Panc1 (cell line): Measurements from ENCODE around the gene SRRM4. TPM values are rescaled to one million over a fixed set of nuclear protein-coding genes. Genes with fewer than 3 reads are reported as not detected.

Experiments
- ATAC-seq: fragments of 200-7000 bp; cut with Tn5 transposase; 2 replicates; pipeline ENCODE4 v1.9.1; 2020; ENCODE audit warnings: mild to moderate bottlenecking, moderate library complexity
- BruUV-seq: library from RNA; stranded (reverse); fragments of 400-500 nt; replicated peaks from 2 replicates; lab custom pipeline; 2021; lab: Mats Ljungman, UMichigan
- CTCF ChIA-PET: fragments of 300-600 bp; sonication (Branson Sonifier 250); formaldehyde crosslinking; loops from one replicate; lab custom pipeline; 2022; ENCODE audit warnings: antibody characterized with exemption; lab: Charles Lee
- POLR2A ChIA-PET: fragments of 300-600 bp; sonication (Branson Sonifier 250); formaldehyde crosslinking; loops from one replicate; lab custom pipeline; 2022; ENCODE audit warnings: antibody characterized with exemption; lab: Charles Lee
- DNase-seq: peaks from one replicate; pipeline ENCODE4 v3.0.0-alpha.2; 2010; ENCODE audit warnings: low read depth, low spot score
- H3K27ac ChIP-seq: 2 replicates; pipeline ENCODE4 v1.5.1; 2011; ENCODE audit warnings: mild to moderate bottlenecking, low read length, inconsistent platforms
- H3K27me3 ChIP-seq: fragments of 200-500 bp; sonication (Bioruptor generic); 2 replicates; pipeline ENCODE4 v1.6.0; 2014; ENCODE audit warnings: low read length, inconsistent platforms; ENCODE audit not compliant: control insufficient read depth, insufficient read depth
- H3K36me3 ChIP-seq: fragments of 200-500 bp; sonication (Bioruptor generic); 2 replicates; pipeline ENCODE4 v1.5.1; 2014; ENCODE audit warnings: inconsistent platforms, mild to moderate bottlenecking, low read length, moderate library complexity; ENCODE audit not compliant: control insufficient read depth, insufficient read depth
- H3K4me1 ChIP-seq: 2 replicates; pipeline ENCODE4 v1.5.1; 2011; ENCODE audit warnings: inconsistent platforms, mild to moderate bottlenecking, low read length, moderate library complexity; ENCODE audit not compliant: control insufficient read depth, insufficient read depth
- H3K4me3 ChIP-seq, 2 experiments: 2 replicates each; pipeline ENCODE4 v1.5.1; 2011 to 2012; ENCODE audit warnings: low read depth in 2 of 2, low read length in 2 of 2, mild to moderate bottlenecking in 2 of 2, inconsistent platforms in 1 of 2, moderate library complexity in 1 of 2
- H3K9me3 ChIP-seq: fragments of 200-500 bp; sonication (Bioruptor generic); 2 replicates; pipeline ENCODE4 v1.5.1; 2014; ENCODE audit warnings: low read depth, mild to moderate bottlenecking, inconsistent platforms, low read length, moderate library complexity; ENCODE audit not compliant: control insufficient read depth, insufficient read depth
- CTCF ChIP-seq: fragments of 450-650 bp; IDR thresholded peaks from 2 replicates; pipeline ENCODE4 v1.5.1; 2017; ENCODE audit warnings: mild to moderate bottlenecking
- POLR2AphosphoS5 ChIP-seq: IDR thresholded peaks from 2 replicates; pipeline ENCODE4 v1.6.1; 2012; ENCODE audit warnings: mild to moderate bottlenecking, low read depth, low read length, moderate library complexity
- REST ChIP-seq, 2 experiments: IDR thresholded peaks; 2 replicates each; pipeline ENCODE4 v1.6.1; 2011 to 2012; ENCODE audit warnings: low read depth in 2 of 2, control low read depth in 1 of 2, low read length in 1 of 2, mild to moderate bottlenecking in 1 of 2, moderate library complexity in 1 of 2; ENCODE audit not compliant: insufficient read depth in 1 of 2
- SIN3A ChIP-seq: IDR thresholded peaks from 2 replicates; pipeline ENCODE4 v1.6.1; 2012; ENCODE audit warnings: low read depth, mild to moderate bottlenecking, low read length, moderate library complexity, borderline replicate concordance; ENCODE audit not compliant: insufficient read depth
- TCF7L2 ChIP-seq: IDR thresholded peaks from 2 replicates; pipeline ENCODE4 v1.6.1; 2011; ENCODE audit warnings: mild to moderate bottlenecking, low read depth, low read length, inconsistent platforms
- in situ Hi-C: cut with HindIII; loops from 2 replicates; pipeline ENCODE4 v1.10.0; 2016; ENCODE audit warnings: low sequenced_read_pairs, low pct_unique_long_range_greater_than_20kb
- intact Hi-C: fragments of 100-400 bp; cut with micrococcal nuclease; formaldehyde crosslinking; loops from one replicate; pipeline ENCODE4 v1.10.0; 2022; ENCODE audit not compliant: unreplicated experiment
- total RNA-seq: library from RNA; stranded (reverse); gene quantifications from one replicate; pipeline ENCODE4 v1.2.1, GENCODE V29; 2021; ENCODE audit not compliant: unreplicated experiment

Gene SRRM4
- total RNA-seq, 1 experiment from 2014 or later = not detected

- Histone ChIP-seq H3K27ac (0 out of 2 replicates have a peak within 1 kb of the TSS, but pooled peaks have one; percentile 32), H3K4me3 (peak within 1 kb of the TSS; percentile 40 to 72), H3K9me3 (no peaks in the 10 kb centered on the region), H3K36me3 (no peaks in the 10 kb centered on the region), H3K4me1 (peaks cover 16% of the 10 kb centered on the region), H3K27me3 (no peaks in the 10 kb centered on the region; the same call in 1 of the 2 replicates)
- DNase-seq (peak; percentile 69), ATAC-seq (peak; percentile 89)
- ChIA-PET CTCF (interaction anchor here (0.6 kb wide), 1 partner anchor 24 kb away, joined by 12 read pairs; no protein-coding TSS in a partner anchor), POLR2A (no interaction called here)
- intact Hi-C loops = no loop called here
- in situ Hi-C loops = no loop called here
- TF ChIP-seq REST (IDR thresholded peaks at IDR 0.05; ENCODE audit: insufficient read depth in 1 of 2, low read depth in 2 of 2, low read length in 1 of 2) (no peak), CTCF (no peak), TCF7L2 (no peak), POLR2AphosphoS5 (no peak), SIN3A (no peak)
- BruUV-seq = no TSS peak
Observed at GRCh38 chr12:119178544-119179334, 197.4 kb downstream of the SRRM4 start, which contains the start of gene HSPB8. Gene HSPB8, plus strand, starts transcription at chr12:119178931. Its CDS starts 382 bp downstream, at chr12:119179313.

GRCh38 chr12:119179335-119180021 is 198.1 kb downstream of the SRRM4 start:
- TF ChIP-seq CTCF = no peak
- TF ChIP-seq SIN3A = no peak
- no peak for TF ChIP-seq TCF7L2
- no peak for TF ChIP-seq REST (IDR thresholded peaks at IDR 0.05; ENCODE audit: insufficient read depth in 1 of 2, low read depth in 2 of 2, low read length in 1 of 2)
- TF ChIP-seq POLR2AphosphoS5 = no peak
- H3K9me3 ChIP-seq = no peaks in the 10 kb centered on the region
- ATAC-seq (peak; percentile 59), DNase-seq (peak; percentile 39)
- CTCF ChIA-PET = interaction anchor here (0.6 kb wide), 1 partner anchor 488 kb away, joined by 3 read pairs; the partner anchor contains the start of gene PRKAB1
- in situ Hi-C loops (no loop called here), intact Hi-C loops (no loop called here)
- H3K4me3 ChIP-seq = peak overlapping the region; percentile 40 to 72
- no TSS peak for BruUV-seq
- peaks cover 16% of the 10 kb centered on the region for H3K4me1 ChIP-seq
- H3K27ac ChIP-seq = no peak overlapping the region; the same call in 1 of the 2 replicates
- H3K27me3 ChIP-seq = no peaks in the 10 kb centered on the region; the same call in 1 of the 2 replicates
- H3K36me3 ChIP-seq = no peaks in the 10 kb centered on the region
- POLR2A ChIA-PET = no interaction called here
